SK-N-SH (cell line): ENCODE data around the gene KMT2C. TPM values are rescaled to one million over a fixed set of nuclear protein-coding genes. Genes with fewer than 3 reads are reported as not detected.

Source experiments
- CTCF ChIA-PET: fragments of 300-600, 350-600 bp; formaldehyde crosslinking; extraction: SDS; loops from one replicate; lab custom pipeline; 2021; lab: Yijun Ruan, JAX
- POLR2A ChIA-PET: fragments of 350-600 bp; sonication (Branson Sonifier 250); formaldehyde crosslinking; extraction: SDS; loops from one replicate; lab custom pipeline; 2020; ENCODE audit warnings: antibody characterized with exemption, inconsistent platforms; lab: Yijun Ruan, JAX
- DNase-seq: peaks from one replicate; pipeline ENCODE4 v3.0.0; 2012
- H2AFZ ChIP-seq: fragments of 200-600 bp; sonication (generic); 2 replicates; pipeline ENCODE4 v1.8.1; 2016; ENCODE audit warnings: antibody characterized with exemption, mild to moderate bottlenecking, low read depth
- H3F3A ChIP-seq: fragments of 200-600 bp; sonication (generic); replicated peaks from 2 replicates; pipeline ENCODE3; 2016; ENCODE audit warnings: antibody characterized with exemption, mild to moderate bottlenecking; ENCODE audit not compliant: insufficient read depth
- H3K27ac ChIP-seq, 2 experiments: fragments of 200-500 bp in 1 of 2; fragments of 200-600 bp in 1 of 2; sonication (Bioruptor generic) in 1 of 2; sonication (generic), shearing (Covaris generic) in 1 of 2; 2 replicates each; pipeline versions ENCODE4 v1.5.1 to v1.6.1; 2014 to 2016; ENCODE audit warnings: low read depth in 2 of 2, inconsistent platforms in 1 of 2, low read length in 1 of 2, mild to moderate bottlenecking in 1 of 2, mixed read lengths in 1 of 2
- H3K27me3 ChIP-seq: fragments of 200-600 bp; sonication (generic), shearing (Covaris generic); 2 replicates; pipeline ENCODE4 v1.6.1; 2016; ENCODE audit warnings: mixed run types; ENCODE audit not compliant: insufficient read depth
- H3K36me3 ChIP-seq, 2 experiments: fragments of 200-500 bp in 1 of 2; fragments of 200-600 bp in 1 of 2; sonication (Bioruptor generic) in 1 of 2; sonication (generic) in 1 of 2; replicated peaks in 1 of 2; 2 replicates each; pipeline versions ENCODE3 to v1.5.1; 2014 to 2016; ENCODE audit warnings: low read length in 1 of 2, mild to moderate bottlenecking in 1 of 2; ENCODE audit not compliant: insufficient read depth in 2 of 2, control insufficient read depth in 1 of 2
- H3K4me1 ChIP-seq, 2 experiments: fragments of 200-500 bp in 1 of 2; fragments of 200-600 bp in 1 of 2; sonication (Bioruptor generic) in 1 of 2; sonication (generic), shearing (Covaris generic) in 1 of 2; 2 replicates each; pipeline versions ENCODE4 v1.5.1 to v1.6.1; 2014 to 2016; ENCODE audit warnings: low read depth in 1 of 2, low read length in 1 of 2, mixed run types in 1 of 2; ENCODE audit not compliant: insufficient read depth in 2 of 2, control insufficient read depth in 1 of 2
- H3K4me2 ChIP-seq: fragments of 200-600 bp; sonication (generic), shearing (Covaris generic); 2 replicates; pipeline ENCODE4 v1.6.1; 2017; ENCODE audit warnings: mixed run types
- H3K4me3 ChIP-seq, 2 experiments: fragments of 200-500 bp in 1 of 2; fragments of 200-600 bp in 1 of 2; sonication (Bioruptor generic) in 1 of 2; sonication (generic), shearing (Covaris generic) in 1 of 2; 2 replicates each; pipeline versions ENCODE4 v1.5.1 to v1.8.1; 2014 to 2016; ENCODE audit warnings: low read depth in 2 of 2, inconsistent platforms in 1 of 2, low read length in 1 of 2, mild to moderate bottlenecking in 1 of 2, mixed read lengths in 1 of 2, moderate library complexity in 1 of 2
- H3K79me2 ChIP-seq: fragments of 200-600 bp; sonication (generic); 2 replicates; pipeline ENCODE4 v1.8.1; 2017; ENCODE audit warnings: mild to moderate bottlenecking; ENCODE audit not compliant: insufficient read depth
- H3K9ac ChIP-seq: fragments of 200-600 bp; sonication (generic); 2 replicates; pipeline ENCODE4 v1.6.1; 2017; ENCODE audit warnings: mixed run types
- H3K9me2 ChIP-seq: fragments of 200-600 bp; sonication (generic); 2 replicates; pipeline ENCODE4 v1.6.1; 2017; ENCODE audit warnings: mixed run types
- H3K9me3 ChIP-seq: fragments of 200-600 bp; sonication (generic); 2 replicates; pipeline ENCODE4 v1.6.1; 2017; ENCODE audit warnings: mixed run types, mild to moderate bottlenecking, moderate library complexity
- H4K20me1 ChIP-seq: fragments of 200-600 bp; sonication (generic); 2 replicates; pipeline ENCODE4 v1.6.1; 2017; ENCODE audit warnings: mild to moderate bottlenecking, mixed run types; ENCODE audit not compliant: insufficient read depth
- CHD2 ChIP-seq: fragments of 150-350 bp; IDR thresholded peaks from 2 replicates; pipeline ENCODE4 v1.6.1; 2018; ENCODE audit warnings: low read length; ENCODE audit not compliant: partially characterized antibody
- EP300 ChIP-seq, 2 experiments: IDR thresholded peaks; 2 replicates each; pipeline versions ENCODE4 v1.4.0 to v1.6.1; 2012; ENCODE audit warnings: borderline replicate concordance in 1 of 2, low read depth in 1 of 2, low read length in 1 of 2
- EZH2phosphoT487 ChIP-seq: fragments of 200-600 bp; sonication (generic); IDR thresholded peaks from 2 replicates; pipeline ENCODE4 v1.6.1; 2017; ENCODE audit warnings: low read depth, mixed run types, mild to moderate bottlenecking, antibody characterized with exemption, moderate library complexity, borderline replicate concordance
- FOSL2 ChIP-seq: IDR thresholded peaks from 2 replicates; pipeline ENCODE4 v1.4.0; 2012; ENCODE audit warnings: low read depth, mild to moderate bottlenecking, moderate library complexity, borderline replicate concordance
- FOXJ3 ChIP-seq: sonication (generic); formaldehyde crosslinking; IDR thresholded peaks from 2 replicates; pipeline ENCODE4 v1.5.1; 2020; ENCODE audit warnings: mild to moderate bottlenecking, missing genetic modification reagents
- GABPA ChIP-seq: IDR thresholded peaks from 2 replicates; pipeline ENCODE4 v1.4.0; 2012; ENCODE audit warnings: low read depth, mild to moderate bottlenecking
- IRF3 ChIP-seq: fragments of 150-350 bp; IDR thresholded peaks from 2 replicates; pipeline ENCODE4 v1.6.1; 2016; ENCODE audit warnings: mild to moderate bottlenecking, low read depth, low read length
- MAX ChIP-seq: IDR thresholded peaks from 2 replicates; pipeline ENCODE4 v1.4.0; 2012; ENCODE audit warnings: low read depth
- MXI1 ChIP-seq: IDR thresholded peaks from 2 replicates; pipeline ENCODE4 v1.6.1; 2012; ENCODE audit warnings: mild to moderate bottlenecking, low read depth, low read length, improper control_type of control experiment
- NFIC ChIP-seq: IDR thresholded peaks from 2 replicates; pipeline ENCODE4 v1.4.0; 2012; ENCODE audit warnings: borderline replicate concordance
- NRF1 ChIP-seq: IDR thresholded peaks from 2 replicates; pipeline ENCODE4 v1.6.1; 2012; ENCODE audit warnings: low read depth, mild to moderate bottlenecking, low read length
- POLR2AphosphoS5 ChIP-seq: IDR thresholded peaks from 2 replicates; pipeline ENCODE4 v1.6.1; 2012; ENCODE audit warnings: low read depth, low read length
- REST ChIP-seq: IDR thresholded peaks from 2 replicates; pipeline ENCODE4 v1.6.1; 2012; ENCODE audit warnings: mild to moderate bottlenecking, low read depth, low read length, moderate library complexity
- RXRA ChIP-seq: IDR thresholded peaks from 2 replicates; pipeline ENCODE4 v1.4.0; 2012; ENCODE audit warnings: low read depth, mild to moderate bottlenecking, borderline replicate concordance
- TCF12 ChIP-seq: IDR thresholded peaks from 2 replicates; pipeline ENCODE4 v1.4.0; 2012
- TEAD4 ChIP-seq: IDR thresholded peaks from 2 replicates; pipeline ENCODE4 v1.4.0; 2012; ENCODE audit warnings: mild to moderate bottlenecking, borderline replicate concordance; ENCODE audit not compliant: insufficient read depth
- USF1 ChIP-seq: IDR thresholded peaks from 2 replicates; pipeline ENCODE4 v1.4.0; 2012; ENCODE audit warnings: low read depth, borderline replicate concordance
- USF2 ChIP-seq: fragments of 150-350 bp; IDR thresholded peaks from 2 replicates; pipeline ENCODE4 v1.6.1; 2017; ENCODE audit warnings: antibody characterized with exemption, low read length, low read depth, borderline replicate concordance
- YY1 ChIP-seq: IDR thresholded peaks from 2 replicates; pipeline ENCODE4 v1.4.0; 2012; ENCODE audit warnings: low read depth, mild to moderate bottlenecking
- ZBTB33 ChIP-seq: IDR thresholded peaks from 2 replicates; pipeline ENCODE4 v1.4.0; 2012; ENCODE audit warnings: low read depth, borderline replicate concordance
- WGBS: methylation state at CpG from one replicate; pipeline ENCODE4 v1.1.6; 2017; ENCODE audit warnings: low lambda C conversion rate; 5-methylcytosine and 5-hydroxymethylcytosine counted together
- polyA plus RNA-seq, 3 experiments: library from polyadenylated mRNA; depleted of rRNA; stranded (reverse); fragments of >200 nt; gene quantifications; 2 replicates each; pipeline ENCODE4 v1.2.3, GENCODE V29; 2012
- TF ChIP-seq, protein P1 (sequence below): IDR thresholded peaks from 2 replicates; pipeline ENCODE4; 2012

Gene KMT2C
- polyA plus RNA-seq, 1 of the 3 experiments (the other 2 are of a cell fraction): 8.0 TPM

- TF ChIP-seq IRF3: no peak
- no peak for TF ChIP-seq MXI1
- TF ChIP-seq, all 33 proteins: peak for 0
Observed at GRCh38 chr7:152481082-152481481, 45.3 kb upstream of the KMT2C start (continued).

DNA sequence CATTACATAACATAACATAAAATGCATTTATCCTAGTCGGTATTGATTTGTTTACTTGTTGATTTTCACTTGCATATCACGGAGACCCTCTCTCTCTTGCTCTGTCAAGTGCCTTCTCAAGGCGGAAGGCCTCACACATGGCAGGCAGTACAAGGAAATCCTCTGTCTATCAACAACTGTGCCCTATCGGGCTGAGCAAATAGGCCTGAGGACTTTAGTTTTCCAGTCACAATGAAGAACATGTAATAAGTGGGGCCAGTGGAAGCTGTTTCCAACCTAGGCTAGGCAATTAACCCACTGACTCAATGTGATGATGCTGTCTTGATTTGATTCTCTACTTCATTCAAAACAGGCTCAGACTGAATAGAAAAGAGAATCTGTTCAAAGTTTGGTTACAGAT, 44.9 kb upstream of the KMT2C start:
- no peak overlapping the region for H3K27ac ChIP-seq
- H3K9me3 ChIP-seq: no peaks in the 10 kb centered on the region
- H3K4me3 ChIP-seq: no peak overlapping the region
- H3K27me3 ChIP-seq: no peaks in the 10 kb centered on the region
- TF ChIP-seq NRF1 (no peak), GABPA (no peak), USF2 (no peak), EP300 (IDR thresholded peaks at IDR 0.05; ENCODE audit: borderline replicate concordance in 1 of 2, low read depth in 1 of 2, low read length in 1 of 2) (no peak), REST (no peak), MAX (no peak), ZBTB33 (no peak), MXI1 (no peak), RXRA (no peak), CHD2 (no peak), EZH2phosphoT487 (no peak), NFIC (no peak), USF1 (no peak), YY1 (no peak), TCF12 (no peak), TEAD4 (no peak), FOXJ3 (CRISPR knock-in tag) (no peak), FOSL2 (no peak), POLR2AphosphoS5 (no peak)
- TF ChIP-seq, protein P1, sequence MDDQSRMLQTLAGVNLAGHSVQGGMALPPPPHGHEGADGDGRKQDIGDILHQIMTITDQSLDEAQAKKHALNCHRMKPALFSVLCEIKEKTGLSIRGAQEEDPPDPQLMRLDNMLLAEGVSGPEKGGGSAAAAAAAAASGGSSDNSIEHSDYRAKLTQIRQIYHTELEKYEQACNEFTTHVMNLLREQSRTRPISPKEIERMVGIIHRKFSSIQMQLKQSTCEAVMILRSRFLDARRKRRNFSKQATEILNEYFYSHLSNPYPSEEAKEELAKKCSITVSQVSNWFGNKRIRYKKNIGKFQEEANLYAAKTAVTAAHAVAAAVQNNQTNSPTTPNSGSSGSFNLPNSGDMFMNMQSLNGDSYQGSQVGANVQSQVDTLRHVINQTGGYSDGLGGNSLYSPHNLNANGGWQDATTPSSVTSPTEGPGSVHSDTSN: no peak
- no peaks in the 10 kb centered on the region for H3K79me2 ChIP-seq
- no peaks in the 10 kb centered on the region for H4K20me1 ChIP-seq
- no peaks in the 10 kb centered on the region for H3K9me2 ChIP-seq
- DNase-seq: no peak
- CTCF ChIA-PET: no interaction called here
- H3K36me3 ChIP-seq: no peaks in the 10 kb centered on the region
- no peak overlapping the region for H2AFZ ChIP-seq
- no peak overlapping the region for H3K4me2 ChIP-seq
- no peak overlapping the region for H3K9ac ChIP-seq
- POLR2A ChIA-PET: no interaction called here
- H3F3A ChIP-seq: no peaks in the 10 kb centered on the region
- no peaks in the 10 kb centered on the region for H3K4me1 ChIP-seq
- 63% methylated on average over 4 of the region's 4 CpGs for WGBS
